CD4-positive, alpha-beta T cell treated with Interleukin-17A for 1 hour (primary cell): ENCODE data around the gene C4orf46.

Experiments
- DNase-seq: peaks from one replicate; pipeline ENCODE4 v3.0.0-alpha.2; 2020

The C4orf46 gene

GRCh38 chr4:158649111-158649680 lies 22.5 kb downstream of the C4orf46 start:
- DNase-seq: no peak

DNA sequence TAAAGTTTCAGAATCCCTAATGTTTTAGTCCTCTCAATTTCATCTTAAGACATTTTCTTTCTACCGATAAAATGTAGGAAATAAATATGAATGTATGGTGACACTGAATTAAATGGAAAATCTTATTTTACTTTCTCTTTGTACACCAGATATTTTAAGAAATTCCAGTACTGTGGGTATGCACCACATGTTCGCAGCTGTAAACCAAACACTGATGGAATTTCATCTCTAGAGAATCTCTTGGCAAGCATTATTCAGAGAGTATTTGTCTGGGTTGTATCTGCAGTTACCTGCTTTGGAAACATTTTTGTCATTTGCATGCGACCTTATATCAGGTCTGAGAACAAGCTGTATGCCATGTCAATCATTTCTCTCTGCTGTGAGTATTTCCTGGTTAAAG lies 26.9 kb downstream of the C4orf46 start:
- no peak for DNase-seq

DNA sequence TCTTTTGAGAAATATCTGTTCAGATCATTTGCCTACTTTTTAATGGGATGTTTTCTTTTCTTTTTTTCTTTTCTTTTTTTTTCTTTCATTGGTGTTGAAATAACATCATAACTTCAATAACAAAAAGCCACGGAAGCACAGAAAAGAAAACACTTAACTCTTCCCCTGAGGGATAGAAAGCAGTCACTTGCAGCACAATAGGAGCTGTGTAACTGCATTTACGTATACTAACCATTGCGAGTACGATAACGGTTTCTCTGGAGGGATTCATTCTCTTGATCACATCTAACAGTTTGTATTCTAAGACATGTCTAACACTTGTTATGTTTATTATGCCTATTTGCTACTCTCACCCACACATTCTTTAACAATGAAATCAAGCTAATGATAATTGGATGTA lies 27.3 kb downstream of the C4orf46 start:
- no peak for DNase-seq

GRCh38 chr4:158636619-158637018 lies 35.1 kb downstream of the C4orf46 start:
- DNase-seq: no peak

GRCh38 chr4:158630893-158631292 lies 40.8 kb downstream of the C4orf46 start:
- no peak for DNase-seq

- no peak for DNase-seq
Measured at GRCh38 chr4:158625544-158625943, 46.1 kb downstream of the C4orf46 start.

- DNase-seq: peak; percentile 36
Measured at GRCh38 chr4:158624889-158625478, 46.7 kb downstream of the C4orf46 start.

DNA sequence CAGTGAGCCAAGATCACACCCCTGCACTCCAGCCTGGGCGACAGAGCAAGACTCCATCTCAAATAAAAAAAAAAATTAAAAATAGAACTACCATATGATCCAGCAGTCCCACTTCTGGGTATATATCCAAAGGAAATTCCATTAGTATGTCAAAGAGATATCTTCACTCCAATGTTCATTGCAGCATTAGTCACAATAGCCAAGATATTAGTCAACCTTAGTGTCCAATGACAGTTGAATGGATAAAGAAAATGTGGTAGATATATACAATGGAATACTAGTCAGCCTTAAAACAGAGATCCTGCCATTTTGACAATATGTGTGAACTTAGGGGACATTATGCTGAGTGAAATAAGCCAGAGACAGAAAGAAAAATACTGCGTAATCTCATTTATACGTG lies 49.4 kb downstream of the C4orf46 start:
- DNase-seq: no peak

DNA sequence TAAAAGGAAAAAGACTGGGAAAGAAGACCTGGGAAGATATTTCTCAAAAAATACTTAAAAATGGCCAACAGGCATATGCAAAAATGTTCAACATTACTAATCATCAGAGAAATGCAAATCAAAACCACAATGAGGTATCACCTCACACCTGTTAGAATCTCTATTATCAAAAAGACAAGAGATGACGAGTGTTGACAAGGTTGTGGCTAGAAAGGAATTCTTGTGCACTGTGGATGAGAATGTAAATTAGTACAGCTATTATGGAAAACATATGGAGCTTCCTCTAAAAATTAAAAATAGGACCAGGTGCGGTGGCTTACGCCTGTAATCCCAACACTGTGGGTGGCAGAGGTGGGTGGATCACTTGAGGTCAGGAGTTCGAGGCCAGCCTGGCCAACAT lies 50.0 kb downstream of the C4orf46 start:
- DNase-seq: no peak

DNA sequence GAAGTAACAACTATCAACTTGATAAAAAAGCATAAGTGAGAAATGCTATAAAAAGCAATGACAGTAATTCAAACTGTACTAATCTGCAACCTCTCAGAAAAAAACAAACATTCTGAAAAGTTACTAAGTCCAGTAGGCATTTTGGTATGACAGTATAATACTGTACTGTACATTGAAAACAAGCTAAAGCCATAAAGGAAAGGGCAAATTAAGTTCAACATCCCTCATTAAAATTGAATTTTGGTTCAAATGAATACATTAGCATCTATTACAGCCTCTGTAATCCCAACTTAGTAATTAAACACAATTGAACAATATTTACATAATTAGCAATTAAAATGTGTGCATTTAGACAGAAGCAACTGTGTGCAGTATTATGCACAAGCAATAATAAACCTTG lies 53.7 kb downstream of the C4orf46 start:
- no peak for DNase-seq
